CD14-positive monocyte (primary cell): ENCODE measurements around the gene NME7. TPM values are rescaled to one million over a fixed set of nuclear protein-coding genes. Genes with fewer than 3 reads are reported as not detected.

Source experiments
- DNase-seq, 3 donors: peaks; one replicate each; pipeline ENCODE4 v3.0.0-alpha.2; 2011 to 2022
- H2AFZ ChIP-seq: 2 replicates; pipeline ENCODE4 v1.6.0; 2012; ENCODE audit warnings: mild to moderate bottlenecking, low read depth, low read length, inconsistent platforms; ENCODE audit not compliant: insufficient read depth, poor library complexity, severe bottlenecking
- H3K27ac ChIP-seq, 2 donors: 1 replicate in 1 of 2; 2 replicates in 1 of 2; pipeline ENCODE4 v1.5.1; 2012 to 2013; ENCODE audit warnings: low read length in 2 of 2, control low read depth in 1 of 2, inconsistent platforms in 1 of 2, low read depth in 1 of 2, mild to moderate bottlenecking in 1 of 2
- H3K27me3 ChIP-seq, 2 donors: one replicate each; pipeline versions ENCODE4 v1.6.0 to v1.6.1; 2011 to 2013; ENCODE audit warnings: low read length in 2 of 2; ENCODE audit not compliant: control insufficient read depth in 2 of 2, insufficient read depth in 2 of 2
- H3K36me3 ChIP-seq, 2 donors: replicated peaks in 1 of 2; 1 replicate in 1 of 2; 2 replicates in 1 of 2; pipeline versions ENCODE4 v1.5.1 to v1.6.1; 2012 to 2013; ENCODE audit warnings: low read length in 2 of 2, control low read depth in 1 of 2, inconsistent platforms in 1 of 2, mild to moderate bottlenecking in 1 of 2; ENCODE audit not compliant: insufficient read depth in 2 of 2, control insufficient read depth in 1 of 2
- H3K4me1 ChIP-seq, 2 donors: 1 replicate in 1 of 2; 2 replicates in 1 of 2; pipeline versions ENCODE4 v1.5.1 to v1.6.1; 2012 to 2013; ENCODE audit warnings: low read length in 2 of 2, control low read depth in 1 of 2, inconsistent platforms in 1 of 2, mild to moderate bottlenecking in 1 of 2, moderate library complexity in 1 of 2; ENCODE audit not compliant: insufficient read depth in 2 of 2, control insufficient read depth in 1 of 2
- H3K4me2 ChIP-seq: replicated peaks from 2 replicates; pipeline ENCODE3; 2012; ENCODE audit warnings: low read length, moderate library complexity, mild to moderate bottlenecking; ENCODE audit not compliant: poor library complexity, severe bottlenecking; ENCODE audit errors: extremely low read depth
- H3K4me3 ChIP-seq, 3 experiments: fragments of 200-600 bp in 1 of 3; sonication (generic) in 1 of 3; replicated peaks in 1 of 3; 1 replicate in 2 of 3; 2 replicates in 1 of 3; pipeline ENCODE4 v1.5.1; 2011 to 2013; ENCODE audit warnings: low read length in 3 of 3, mild to moderate bottlenecking in 3 of 3, control low read depth in 2 of 3, low read depth in 2 of 3, inconsistent platforms in 1 of 3, moderate library complexity in 1 of 3
- H3K79me2 ChIP-seq: 2 replicates; pipeline ENCODE4 v1.6.0; 2012; ENCODE audit warnings: mild to moderate bottlenecking, control low read depth, inconsistent platforms, low read length, moderate library complexity; ENCODE audit not compliant: insufficient read depth
- H3K9ac ChIP-seq: 2 replicates; pipeline ENCODE4 v1.6.0; 2017; ENCODE audit warnings: low read length, mild to moderate bottlenecking; ENCODE audit not compliant: insufficient read depth, poor library complexity, severe bottlenecking
- H3K9me3 ChIP-seq, 2 donors: replicated peaks in 1 of 2; 1 replicate in 1 of 2; 2 replicates in 1 of 2; pipeline versions ENCODE4 v1.5.1 to v1.6.1; 2012 to 2013; ENCODE audit warnings: low read length in 2 of 2, control low read depth in 1 of 2; ENCODE audit not compliant: control insufficient read depth in 1 of 2, insufficient read depth in 1 of 2
- H4K20me1 ChIP-seq: 2 replicates; pipeline ENCODE4 v1.6.0; 2012; ENCODE audit warnings: mild to moderate bottlenecking, low read length, control low read depth, moderate library complexity; ENCODE audit not compliant: insufficient read depth
- H3K27ac Mint-ChIP-seq, 7 donors: one replicate each; pipeline ENCODE4 v1.8.0; 2020; ENCODE audit warnings: mild to moderate bottlenecking in 7 of 7, mixed read lengths in 7 of 7, moderate library complexity in 6 of 7, inconsistent platforms in 2 of 7
- H3K27me3 Mint-ChIP-seq, 3 donors: one replicate each; pipeline ENCODE4 v1.8.0; 2021 to 2022; ENCODE audit warnings: low read depth in 3 of 3, mild to moderate bottlenecking in 3 of 3, mixed read lengths in 3 of 3, moderate library complexity in 3 of 3, inconsistent platforms in 1 of 3
- H3K36me3 Mint-ChIP-seq, 2 donors: one replicate each; pipeline ENCODE4 v1.8.0; 2020; ENCODE audit warnings: mixed read lengths in 2 of 2, inconsistent platforms in 1 of 2, mild to moderate bottlenecking in 1 of 2
- H3K4me1 Mint-ChIP-seq: one replicate; pipeline ENCODE4 v1.8.0; 2020; ENCODE audit warnings: mild to moderate bottlenecking, mixed read lengths
- H3K4me3 Mint-ChIP-seq, 2 donors: one replicate each; pipeline ENCODE4 v1.8.0; 2020; ENCODE audit warnings: mild to moderate bottlenecking in 2 of 2, mixed read lengths in 2 of 2, moderate library complexity in 1 of 2
- H3K9me3 Mint-ChIP-seq, 7 donors: one replicate each; pipeline ENCODE4 v1.8.0; 2020 to 2022; ENCODE audit warnings: mixed read lengths in 7 of 7, mild to moderate bottlenecking in 6 of 7, moderate library complexity in 6 of 7, inconsistent platforms in 2 of 7
- CTCF ChIP-seq: fragments of 200-600 bp; IDR thresholded peaks from one replicate; pipeline ENCODE4 v1.8.0; 2022; ENCODE audit warnings: antibody characterized with exemption, mild to moderate bottlenecking
- WGBS: methylation state at CpG from one replicate; pipeline ENCODE4 v1.1.5; 2013; ENCODE audit warnings: missing lambda C conversion rate; ENCODE audit not compliant: insufficient coverage; 5-methylcytosine and 5-hydroxymethylcytosine counted together
- intact Hi-C, 2 donors: fragments of 100-400 bp; cut with micrococcal nuclease; formaldehyde crosslinking; loops; one replicate each; pipeline versions ENCODE4 v1.15.0 to v1.15.1; 2023
- polyA plus RNA-seq, 3 donors: library from polyadenylated mRNA; depleted of rRNA in 1 of 3; unstranded in 2 of 3; stranded (reverse) in 1 of 3; fragments of 300-500 nt in 2 of 3; fragments of >200 nt in 1 of 3; fragmentation: Illumina TruSeq in 2 of 3; gene quantifications; 1 replicate in 2 of 3; 2 replicates in 1 of 3; pipeline ENCODE4 v1.2.3, GENCODE V29; 2012 to 2021

Gene NME7
- polyA plus RNA-seq, 3 donors: 3.5 to 8.0 (median 6.0) TPM

GRCh38 chr1:169103480-169103893, 264.1 kb downstream of the NME7 start:
- no peak for DNase-seq
- Histone ChIP-seq H3K36me3 (no peaks in the 10 kb centered on the region), H4K20me1 (no peaks in the 10 kb centered on the region), H3K9ac (no peak overlapping the region), H3K27me3 (peaks cover 27 to 38% of the 10 kb centered on the region in 2 donors), H2AFZ (no peak overlapping the region), H3K27ac (no peak overlapping the region), H3K4me2 (no peak overlapping the region), H3K79me2 (no peaks in the 10 kb centered on the region), H3K4me3 (no peak overlapping the region), H3K9me3 (no peaks in the 10 kb centered on the region), H3K4me1 (peaks cover 17 to 28% of the 10 kb centered on the region in 2 donors)
- intact Hi-C loops: loop anchor here (10.0 kb wide), 3 partner anchors 59 to 759 kb away; partner anchors contain the start of genes BLZF1 (in 1 of the 2) and NME7 (in 1 of the 2)
- H3K4me1 Mint-ChIP-seq: peaks cover 27% of the 10 kb centered on the region
- TF ChIP-seq CTCF: no peak
- no peak overlapping the region for H3K4me3 Mint-ChIP-seq
- WGBS: 96% methylated on average over 3 of the region's 6 CpGs
- peaks cover 0 to 4% (median 0%) of the 10 kb centered on the region in 7 donors for H3K9me3 Mint-ChIP-seq
- H3K27ac Mint-ChIP-seq: no peak overlapping the region
- H3K27me3 Mint-ChIP-seq: peaks cover 11 to 25% (median 19%) of the 10 kb centered on the region in 3 donors
- H3K36me3 Mint-ChIP-seq: peaks cover 0 to 3% of the 10 kb centered on the region in 2 donors

GRCh38 chr1:169103002-169103401, 264.6 kb downstream of the NME7 start:
- H3K9me3 ChIP-seq: no peaks in the 10 kb centered on the region
- Mint-ChIP-seq H3K27me3 (peaks cover 10 to 21% (median 19%) of the 10 kb centered on the region in 3 donors), H3K4me1 (peaks cover 27% of the 10 kb centered on the region), H3K36me3 (peaks cover 0 to 3% of the 10 kb centered on the region in 2 donors), H3K27ac (no peak overlapping the region), H3K9me3 (peaks cover 0 to 4% (median 0%) of the 10 kb centered on the region in 7 donors), H3K4me3 (no peak overlapping the region)
- H3K4me2 ChIP-seq: no peak overlapping the region
- intact Hi-C loops: loop anchor here (10.0 kb wide), 3 partner anchors 58 to 758 kb away; partner anchors contain the start of genes BLZF1 (in 1 of the 2) and NME7 (in 1 of the 2)
- TF ChIP-seq CTCF: no peak
- H3K4me3 ChIP-seq: no peak overlapping the region
- H3K27me3 ChIP-seq: peaks cover 27 to 35% of the 10 kb centered on the region in 2 donors
- no peak overlapping the region for H2AFZ ChIP-seq
- no peak overlapping the region for H3K9ac ChIP-seq
- no peak overlapping the region for H3K27ac ChIP-seq
- H3K79me2 ChIP-seq: no peaks in the 10 kb centered on the region
- peaks cover 17 to 28% of the 10 kb centered on the region in 2 donors for H3K4me1 ChIP-seq
- H4K20me1 ChIP-seq: no peaks in the 10 kb centered on the region
- H3K36me3 ChIP-seq: no peaks in the 10 kb centered on the region
- no peak for DNase-seq
- WGBS: 98% methylated on average over 5 of the region's 5 CpGs
